Thymus (tissue), 11 donors: ENCODE results near the gene CKAP4. TPM values are rescaled to one million over a fixed set of nuclear protein-coding genes. Genes with fewer than 3 reads are reported as not detected.

Source experiments
- DNase-seq, 9 donors: peaks; one replicate each; pipeline ENCODE4 v3.0.0-alpha.2; 2013; ENCODE audit warnings: low spot score in 9 of 9, low read depth in 6 of 9, missing footprints in 1 of 9
- H3K27ac ChIP-seq, 2 donors: one replicate each; pipeline ENCODE4 v1.5.1; 2013; ENCODE audit warnings: control low read depth in 1 of 2, low read depth in 1 of 2, low read length in 1 of 2, mild to moderate bottlenecking in 1 of 2, moderate library complexity in 1 of 2
- H3K27me3 ChIP-seq, 2 donors: one replicate each; pipeline ENCODE4 v1.5.1; 2013; ENCODE audit warnings: low read length in 1 of 2; ENCODE audit not compliant: control insufficient read depth in 2 of 2, insufficient read depth in 1 of 2
- H3K36me3 ChIP-seq, 2 donors: one replicate each; pipeline ENCODE4 v1.5.1; 2013; ENCODE audit warnings: low read length in 1 of 2, mild to moderate bottlenecking in 1 of 2, moderate library complexity in 1 of 2; ENCODE audit not compliant: control insufficient read depth in 2 of 2, insufficient read depth in 2 of 2
- H3K4me1 ChIP-seq, 2 donors: one replicate each; pipeline ENCODE4 v1.5.1; 2013; ENCODE audit warnings: low read length in 2 of 2; ENCODE audit not compliant: control insufficient read depth in 2 of 2, insufficient read depth in 2 of 2
- H3K4me3 ChIP-seq, 2 donors: one replicate each; pipeline ENCODE4 v1.5.1; 2013; ENCODE audit warnings: low read length in 2 of 2, control low read depth in 1 of 2, mild to moderate bottlenecking in 1 of 2
- H3K9me3 ChIP-seq, 2 donors: one replicate each; pipeline ENCODE4 v1.5.1; 2013; ENCODE audit warnings: low read length in 1 of 2, mild to moderate bottlenecking in 1 of 2; ENCODE audit not compliant: control insufficient read depth in 2 of 2, insufficient read depth in 1 of 2
- WGBS: extraction: QIAGEN DNeasy Blood & Tissue Kit; methylation state at CpG from one replicate; pipeline ENCODE4 v1.1.7; 2013; 5-methylcytosine and 5-hydroxymethylcytosine counted together
- polyA plus RNA-seq: library from polyadenylated mRNA; stranded (reverse); fragments of 200-250 nt; gene quantifications from one replicate; pipeline ENCODE4 v1.2.3, GENCODE V29; 2013
- total RNA-seq: library from RNA; stranded (reverse); fragments of 120-200 nt; gene quantifications from one replicate; pipeline ENCODE4 v1.2.4, GENCODE V29; 2013
- donor health status: healthy.

Gene CKAP4
- total and polyA plus RNA-seq, 2 donors = 6.8 to 11.1 TPM

DNA sequence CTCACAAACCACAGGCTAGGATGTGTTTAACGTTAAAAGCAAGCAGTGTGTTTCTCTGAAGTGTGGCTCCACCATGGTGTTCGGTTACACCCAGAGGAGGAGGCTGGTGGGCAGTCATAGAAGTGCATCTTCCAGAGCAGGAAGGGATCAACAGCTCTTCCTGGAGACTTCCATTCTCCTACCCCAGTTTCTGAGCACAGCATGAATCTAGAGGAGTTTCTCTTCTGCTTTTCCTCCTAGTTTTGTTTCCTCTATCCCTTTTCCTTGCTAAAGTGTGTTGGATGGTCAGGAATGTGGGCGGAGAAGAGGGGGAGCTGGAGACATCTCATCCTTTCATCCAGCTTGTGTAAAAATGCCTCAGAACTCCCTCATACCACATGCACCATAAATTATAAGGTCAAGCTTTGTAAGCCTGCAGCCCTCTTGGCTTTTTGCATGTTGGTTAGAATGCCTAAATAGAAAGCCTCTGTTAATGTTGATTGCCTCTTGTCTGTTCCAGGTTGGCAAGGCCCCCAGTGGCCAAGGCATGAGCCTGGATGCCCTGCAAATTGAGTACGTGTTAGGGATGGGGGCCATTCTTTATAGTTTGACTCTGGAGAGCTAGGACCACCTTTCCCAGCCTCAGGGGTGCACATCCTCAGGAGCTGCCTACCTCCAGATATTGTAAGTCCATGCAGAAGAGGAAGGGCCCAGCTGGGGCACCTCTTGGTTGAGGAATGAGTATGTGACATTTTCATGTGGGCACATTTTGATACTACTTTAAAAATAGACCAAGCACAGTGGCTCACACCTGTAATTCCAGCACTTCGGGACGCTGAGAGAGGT is 4.0 kb upstream of the CKAP4 start:
- H3K36me3 ChIP-seq = no peaks in the 10 kb centered on the region
- H3K9me3 ChIP-seq = no peaks in the 10 kb centered on the region
- no peak for DNase-seq
- peaks cover 17 to 48% of the 10 kb centered on the region in 2 donors for H3K27me3 ChIP-seq
- no peak overlapping the region for H3K4me3 ChIP-seq
- WGBS = 94% methylated on average over 6 of the region's 6 CpGs
- peaks cover 4 to 8% of the 10 kb centered on the region in 2 donors for H3K4me1 ChIP-seq
- H3K27ac ChIP-seq = no peak overlapping the region

DNA sequence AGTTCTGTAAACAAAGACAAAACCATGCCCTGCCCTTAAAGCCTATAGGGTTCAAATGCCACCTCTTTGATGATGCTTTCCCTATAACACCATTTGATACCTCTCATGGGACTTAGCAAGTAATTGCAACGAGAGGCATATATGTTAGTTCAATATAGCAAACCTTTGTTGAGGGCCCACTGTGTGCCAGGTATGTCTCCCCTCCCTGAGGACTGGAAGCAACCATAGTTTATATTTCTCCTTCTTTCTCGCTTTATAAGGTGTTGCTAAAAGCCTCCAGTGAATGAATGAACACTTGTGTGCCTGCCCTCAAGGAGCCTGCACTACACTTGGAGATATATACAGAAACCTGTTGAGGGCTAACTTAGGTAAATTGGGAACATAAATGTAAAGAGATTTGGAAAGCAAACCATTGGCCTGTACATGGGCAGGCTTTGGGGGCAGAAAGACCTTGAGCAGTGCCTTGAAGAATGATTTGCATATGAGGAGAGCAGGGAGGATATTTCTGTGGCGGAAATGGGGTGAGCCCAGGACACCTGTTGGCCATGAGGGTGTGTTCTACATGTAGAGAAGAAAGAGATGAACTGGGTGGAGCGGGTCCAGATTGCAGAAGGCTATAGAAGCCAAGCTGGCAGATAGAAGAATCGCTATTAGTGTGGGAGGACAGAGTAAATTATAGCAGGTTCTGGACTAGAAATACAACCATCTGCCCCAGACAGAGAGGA is 1.8 kb upstream of the CKAP4 start:
- no peak for DNase-seq
- WGBS = 88% methylated on average over 5 of the region's 5 CpGs
- Histone ChIP-seq H3K4me1 (peaks cover 4 to 10% of the 10 kb centered on the region in 2 donors), H3K27me3 (peaks cover 17 to 67% of the 10 kb centered on the region in 2 donors), H3K9me3 (no peaks in the 10 kb centered on the region), H3K36me3 (no peaks in the 10 kb centered on the region), H3K27ac (no peak overlapping the region), H3K4me3 (no peak overlapping the region)

DNA sequence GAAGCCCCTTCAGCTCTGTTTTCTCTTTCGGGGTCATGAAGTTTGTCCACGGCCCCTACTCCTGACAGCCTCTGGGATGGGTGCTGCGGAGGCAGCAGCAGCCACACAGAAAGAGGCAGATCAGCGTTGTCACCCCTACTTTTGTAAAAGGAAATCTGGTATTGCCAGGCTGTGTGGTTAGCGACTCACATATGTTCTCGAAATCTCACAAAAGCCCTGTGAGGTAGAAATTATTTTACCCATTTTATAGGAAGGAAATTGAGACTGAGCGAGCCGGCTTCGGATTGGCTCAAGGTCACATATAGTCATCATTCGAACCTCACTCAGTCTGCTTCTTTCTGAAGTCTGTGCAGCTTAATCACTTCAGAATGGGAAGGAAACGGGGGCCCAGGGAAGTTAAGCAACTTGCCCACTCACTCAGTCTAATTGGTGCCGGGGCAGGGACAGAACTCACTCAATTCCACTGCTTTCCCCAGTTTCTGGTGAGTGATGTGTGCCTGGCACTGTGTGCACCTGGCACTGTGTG is 1.1 kb upstream of the CKAP4 start:
- peak in 1 of 9 donors; percentile 27 for DNase-seq
- Histone ChIP-seq H3K4me3 (peak overlapping the region; percentile 10 to 73), H3K27me3 (peaks cover 17 to 69% of the 10 kb centered on the region in 2 donors), H3K27ac (peak overlapping the region; percentile 43 to 87), H3K4me1 (peaks cover 4 to 10% of the 10 kb centered on the region in 2 donors), H3K9me3 (no peaks in the 10 kb centered on the region), H3K36me3 (no peaks in the 10 kb centered on the region)
- WGBS = 8% methylated on average over 12 of the region's 12 CpGs

DNA sequence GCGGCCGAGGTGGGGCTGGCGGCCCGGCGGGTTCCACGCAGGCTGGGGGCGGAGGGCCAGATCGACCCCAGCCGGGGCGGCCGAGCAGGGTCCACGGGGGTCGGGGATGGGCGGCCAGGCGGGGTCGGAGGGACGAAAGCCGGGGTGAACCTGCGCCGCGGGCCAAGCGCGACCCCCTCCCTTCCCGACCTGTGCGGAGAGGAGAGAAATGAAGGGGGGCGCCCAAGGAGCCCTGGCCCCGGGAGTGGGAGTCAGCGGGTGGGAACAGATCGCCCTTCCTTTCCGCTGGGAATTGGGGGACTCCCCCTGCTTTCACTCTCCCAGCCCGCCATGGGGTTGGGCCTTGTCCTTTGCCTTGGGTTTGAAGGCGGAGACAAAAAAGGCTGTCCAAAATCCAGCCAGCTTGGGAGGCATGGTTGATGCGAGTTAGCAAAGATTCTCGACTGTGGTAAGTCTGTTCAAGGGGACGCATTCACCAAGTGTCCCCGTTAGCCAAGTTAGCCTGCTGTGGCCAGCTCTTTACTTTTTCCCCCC is 559 bp upstream of the CKAP4 start:
- H3K4me3 ChIP-seq = peak overlapping the region; percentile 10 to 73
- H3K9me3 ChIP-seq = no peaks in the 10 kb centered on the region
- H3K36me3 ChIP-seq = no peaks in the 10 kb centered on the region
- DNase-seq = peak in 1 of 9 donors; percentile 34
- peaks cover 17 to 68% of the 10 kb centered on the region in 2 donors for H3K27me3 ChIP-seq
- 3% methylated on average over 36 of the region's 36 CpGs for WGBS
- H3K27ac ChIP-seq = peak overlapping the region; percentile 43 to 87
- peaks cover 4 to 10% of the 10 kb centered on the region in 2 donors for H3K4me1 ChIP-seq

DNA sequence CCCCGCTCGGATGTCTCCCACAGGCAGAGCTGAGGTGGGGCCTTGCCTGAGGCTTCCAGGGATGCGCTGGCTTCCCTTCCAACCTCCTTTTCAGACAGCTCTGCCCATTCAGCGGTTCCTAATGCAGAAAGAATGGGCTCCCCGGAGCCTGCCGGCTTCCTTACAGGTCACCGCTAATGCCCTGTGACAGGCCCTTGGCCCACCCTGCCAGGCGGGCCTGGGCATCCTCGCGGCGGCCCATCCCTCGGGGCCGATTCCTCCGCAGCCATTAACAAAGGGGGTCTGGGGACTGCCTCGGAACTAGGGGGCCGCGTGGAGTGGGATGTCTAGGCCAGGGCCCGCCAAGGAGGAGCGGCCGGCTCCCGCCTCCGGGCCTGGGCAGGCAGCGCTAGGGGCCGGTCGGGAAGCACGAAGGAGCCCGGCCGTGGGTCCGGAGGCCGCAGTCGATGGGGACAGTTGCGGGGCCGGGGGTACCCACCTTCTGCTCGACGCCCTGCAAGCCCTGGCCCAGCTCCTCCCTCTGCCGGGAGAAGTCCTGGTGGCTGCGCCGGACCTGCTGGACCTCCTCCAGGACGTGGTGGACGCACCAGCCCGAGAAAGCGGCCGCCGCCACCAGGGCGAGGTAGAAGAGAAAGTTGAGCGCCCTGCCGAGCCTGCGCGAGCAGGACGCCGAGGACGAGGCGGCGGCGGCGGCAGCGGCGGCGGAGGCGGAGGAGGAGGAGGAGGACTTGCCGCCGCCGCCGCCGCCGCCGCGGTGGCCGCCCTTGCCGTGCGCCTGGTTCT is 738 bp downstream of the CKAP4 start:
- peaks cover 4 to 10% of the 10 kb centered on the region in 2 donors for H3K4me1 ChIP-seq
- no peaks in the 10 kb centered on the region for H3K9me3 ChIP-seq
- 7% methylated on average over 71 of the region's 71 CpGs for WGBS

DNA sequence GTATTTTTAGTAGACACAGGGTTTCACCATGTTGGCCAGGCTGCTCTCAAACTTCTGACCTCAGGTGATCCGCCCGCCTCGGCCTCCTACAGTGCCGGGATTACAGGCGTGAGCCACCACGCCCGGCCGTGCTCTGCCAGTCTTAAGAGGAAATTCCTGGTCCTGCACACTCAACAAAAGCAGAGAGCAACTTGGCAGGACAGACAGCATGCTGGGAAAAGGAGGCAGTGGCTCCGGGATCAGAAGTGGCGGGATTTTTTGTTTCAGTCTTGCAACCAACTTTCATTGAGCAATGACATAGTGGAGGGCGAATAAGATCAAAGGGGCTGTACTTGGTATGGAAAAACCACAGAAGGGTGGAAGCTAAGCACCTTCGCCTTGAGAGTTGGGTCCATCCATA is 2.1 kb downstream of the CKAP4 start:
- no peak overlapping the region for H3K4me3 ChIP-seq
- no peak for DNase-seq
- H3K27ac ChIP-seq = no peak overlapping the region
- 95% methylated on average over 12 of the region's 12 CpGs for WGBS
- H3K27me3 ChIP-seq = peaks cover 14 to 55% of the 10 kb centered on the region in 2 donors
- H3K36me3 ChIP-seq = no peaks in the 10 kb centered on the region
- H3K9me3 ChIP-seq = no peaks in the 10 kb centered on the region
- peaks cover 4 to 10% of the 10 kb centered on the region in 2 donors for H3K4me1 ChIP-seq

More for the DNA sequence above, 738 bp downstream of the CKAP4 start:
- Histone ChIP-seq H3K27me3 (peaks cover 16 to 67% of the 10 kb centered on the region in 2 donors), H3K36me3 (no peaks in the 10 kb centered on the region), H3K27ac (peak overlapping the region; percentile 43 to 87), H3K4me3 (peak overlapping the region; percentile 46 to 73)
- peak in 1 of 9 donors; percentile 59 for DNase-seq

DNA sequence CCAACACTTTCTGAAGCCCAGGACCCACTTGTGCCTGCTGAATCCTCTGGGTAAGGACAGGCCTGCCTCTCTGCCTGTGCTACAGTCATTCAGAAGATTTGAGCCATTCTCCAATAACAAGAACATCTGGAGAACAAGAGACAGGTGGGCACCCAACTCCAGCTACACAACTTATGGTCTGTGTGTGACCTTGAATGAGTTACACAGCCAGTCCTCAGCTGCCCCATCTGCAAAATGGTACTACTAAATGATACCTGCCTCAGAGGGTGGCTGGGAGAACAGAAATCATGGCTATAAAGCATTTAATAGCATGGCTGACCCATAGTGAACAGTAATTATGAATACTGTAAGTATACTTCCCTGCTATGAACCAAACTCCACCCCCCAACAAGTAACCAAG is 4.2 kb downstream of the CKAP4 start:
- no peak overlapping the region for H3K27ac ChIP-seq
- H3K4me1 ChIP-seq = peaks cover 2 to 8% of the 10 kb centered on the region in 2 donors

DNA sequence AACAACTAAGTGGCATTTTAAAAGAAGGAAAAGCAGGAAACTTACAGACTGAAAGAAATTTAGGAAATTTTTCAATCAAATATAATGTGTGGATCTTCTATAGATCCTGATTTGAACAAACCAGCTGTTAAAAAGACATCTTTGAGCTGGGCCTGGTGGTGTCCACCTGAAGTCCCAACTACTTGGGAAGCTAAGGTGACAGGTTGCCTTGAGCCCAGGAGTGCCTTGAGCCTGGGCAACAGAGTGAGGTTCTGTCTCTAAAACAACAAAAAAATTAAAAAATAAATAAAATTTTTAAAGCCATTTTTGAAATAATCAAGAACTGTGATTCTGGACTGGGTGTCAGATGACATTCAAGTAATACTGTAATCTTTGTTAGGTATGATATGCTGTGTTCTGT is 7.0 kb downstream of the CKAP4 start:
- Histone ChIP-seq H3K27ac (no peak overlapping the region), H3K27me3 (peaks cover 0 to 14% of the 10 kb centered on the region in 2 donors), H3K4me1 (no peaks in the 10 kb centered on the region), H3K9me3 (no peaks in the 10 kb centered on the region), H3K36me3 (no peaks in the 10 kb centered on the region), H3K4me3 (no peak overlapping the region)
- no peak for DNase-seq

More for the DNA sequence above, 4.2 kb downstream of the CKAP4 start:
- peaks cover 6 to 35% of the 10 kb centered on the region in 2 donors for H3K27me3 ChIP-seq
- DNase-seq = no peak
- H3K4me3 ChIP-seq = no peak overlapping the region
- no peaks in the 10 kb centered on the region for H3K36me3 ChIP-seq
- no peaks in the 10 kb centered on the region for H3K9me3 ChIP-seq
